Keratinocyte (primary cell): ENCODE results near the gene PCDHA11. TPM values are rescaled to one million over a fixed set of nuclear protein-coding genes. Genes with fewer than 3 reads are reported as not detected.

Source experiments
- DNase-seq: peaks from one replicate; pipeline ENCODE4 v3.0.0-alpha.2; 2011; ENCODE audit warnings: low read depth, missing footprints, low spot score
- FAIRE-seq: peaks from 2 replicates; lab custom pipeline; 2011; peaks lifted over from hg19 to GRCh38; lab: Jason Lieb, UNC
- H2AFZ ChIP-seq: 2 replicates; pipeline ENCODE4 v1.6.0; 2012; ENCODE audit warnings: low read length, control low read depth, inconsistent platforms; ENCODE audit not compliant: control insufficient read depth
- H3K27ac ChIP-seq: 2 replicates; pipeline ENCODE4 v1.5.1; 2011; ENCODE audit warnings: low read length; ENCODE audit not compliant: control insufficient read depth, insufficient read depth
- H3K27me3 ChIP-seq: 3 replicates; pipeline ENCODE4 v1.6.0; 2011; ENCODE audit warnings: low read length; ENCODE audit not compliant: control insufficient read depth, insufficient read depth; ENCODE audit errors: extremely low read depth
- H3K36me3 ChIP-seq, 2 experiments: 2 replicates in 1 of 2; 3 replicates in 1 of 2; pipeline ENCODE4 v1.5.1; 2011; ENCODE audit warnings: low read length in 2 of 2, mild to moderate bottlenecking in 1 of 2; ENCODE audit not compliant: control insufficient read depth in 2 of 2, insufficient read depth in 2 of 2; ENCODE audit errors: extremely low read depth in 1 of 2
- H3K4me1 ChIP-seq: 3 replicates; pipeline ENCODE4 v1.5.1; 2011; ENCODE audit warnings: low read length; ENCODE audit not compliant: control insufficient read depth, insufficient read depth; ENCODE audit errors: extremely low read depth
- H3K4me2 ChIP-seq: 3 replicates; pipeline ENCODE4 v1.6.0; 2011; ENCODE audit warnings: low read depth, low read length; ENCODE audit not compliant: control insufficient read depth, insufficient read depth; ENCODE audit errors: extremely low read depth
- H3K4me3 ChIP-seq, 3 experiments: fragments of 200-600 bp in 1 of 3; sonication (generic) in 1 of 3; 2 replicates in 2 of 3; 3 replicates in 1 of 3; pipeline ENCODE4 v1.5.1; 2011 to 2016; ENCODE audit warnings: low read length in 3 of 3, mild to moderate bottlenecking in 3 of 3, control low read depth in 2 of 3, inconsistent platforms in 1 of 3, low read depth in 1 of 3, mixed read lengths in 1 of 3, mixed run types in 1 of 3, moderate library complexity in 1 of 3; ENCODE audit not compliant: control insufficient read depth in 2 of 3, insufficient read depth in 2 of 3; ENCODE audit errors: extremely low read depth in 1 of 3
- H3K79me2 ChIP-seq: 2 replicates; pipeline ENCODE4 v1.6.0; 2012; ENCODE audit warnings: low read length; ENCODE audit not compliant: control insufficient read depth, insufficient read depth
- H3K9ac ChIP-seq: 3 replicates; pipeline ENCODE4 v1.6.0; 2011; ENCODE audit warnings: low read length; ENCODE audit not compliant: control insufficient read depth, insufficient read depth; ENCODE audit errors: extremely low read depth
- H3K9me1 ChIP-seq: 3 replicates; pipeline ENCODE4 v1.6.0; 2011; ENCODE audit warnings: low read length; ENCODE audit not compliant: control insufficient read depth, insufficient read depth; ENCODE audit errors: extremely low read depth
- H3K9me3 ChIP-seq: 2 replicates; pipeline ENCODE4 v1.5.1; 2012; ENCODE audit warnings: low read depth, low read length; ENCODE audit not compliant: control insufficient read depth
- H4K20me1 ChIP-seq: 3 replicates; pipeline ENCODE4 v1.6.0; 2011; ENCODE audit warnings: low read length; ENCODE audit not compliant: control insufficient read depth, insufficient read depth; ENCODE audit errors: extremely low read depth
- EZH2 ChIP-seq: IDR thresholded peaks from one replicate; pipeline ENCODE4 v1.6.1; 2012; ENCODE audit warnings: inconsistent platforms, mild to moderate bottlenecking, low read length, moderate library complexity
- dilution Hi-C: fragments of 300-500 bp; cut with MboI; formaldehyde crosslinking; loops from one replicate; pipeline ENCODE4 v1.7.0; 2020; ENCODE audit warnings: low sequenced_read_pairs; ENCODE audit not compliant: extremely low pct_ligation_motif_present
- polyA plus RNA-seq, 5 experiments: library from polyadenylated mRNA; depleted of rRNA in 3 of 5; stranded (reverse) in 3 of 5; stranded (forward) in 1 of 5; unstranded in 1 of 5; fragments of >200 nt; gene quantifications; 1 replicate in 1 of 5; 2 replicates in 3 of 5; 3 replicates in 1 of 5; pipeline versions ENCODE4 v1.2.1 to v1.2.3, GENCODE V29; 2011 to 2012; ENCODE audit warnings: missing spikeins in 2 of 5, low read depth in 1 of 5, low replicate concordance in 1 of 5
- TF ChIP-seq, protein P1 (sequence below), 3 experiments: IDR thresholded peaks in 1 of 3; conservative IDR thresholded peaks in 1 of 3; optimal IDR thresholded peaks in 1 of 3; 2 replicates in 2 of 3; 3 replicates in 1 of 3; pipeline versions ENCODE3 to v1.5.1; 2011; ENCODE audit warnings: low read length in 3 of 3, mild to moderate bottlenecking in 3 of 3, moderate library complexity in 2 of 3, control low read depth in 1 of 3, inconsistent platforms in 1 of 3; ENCODE audit not compliant: insufficient read depth in 2 of 3; ENCODE audit errors: extremely low read depth in 1 of 3

PCDHA11 gene
- polyA plus RNA-seq, 1 donor (not counting 4 experiments of a cell fraction or from before 2014, with no cell fraction given), result 0.28 TPM

DNA sequence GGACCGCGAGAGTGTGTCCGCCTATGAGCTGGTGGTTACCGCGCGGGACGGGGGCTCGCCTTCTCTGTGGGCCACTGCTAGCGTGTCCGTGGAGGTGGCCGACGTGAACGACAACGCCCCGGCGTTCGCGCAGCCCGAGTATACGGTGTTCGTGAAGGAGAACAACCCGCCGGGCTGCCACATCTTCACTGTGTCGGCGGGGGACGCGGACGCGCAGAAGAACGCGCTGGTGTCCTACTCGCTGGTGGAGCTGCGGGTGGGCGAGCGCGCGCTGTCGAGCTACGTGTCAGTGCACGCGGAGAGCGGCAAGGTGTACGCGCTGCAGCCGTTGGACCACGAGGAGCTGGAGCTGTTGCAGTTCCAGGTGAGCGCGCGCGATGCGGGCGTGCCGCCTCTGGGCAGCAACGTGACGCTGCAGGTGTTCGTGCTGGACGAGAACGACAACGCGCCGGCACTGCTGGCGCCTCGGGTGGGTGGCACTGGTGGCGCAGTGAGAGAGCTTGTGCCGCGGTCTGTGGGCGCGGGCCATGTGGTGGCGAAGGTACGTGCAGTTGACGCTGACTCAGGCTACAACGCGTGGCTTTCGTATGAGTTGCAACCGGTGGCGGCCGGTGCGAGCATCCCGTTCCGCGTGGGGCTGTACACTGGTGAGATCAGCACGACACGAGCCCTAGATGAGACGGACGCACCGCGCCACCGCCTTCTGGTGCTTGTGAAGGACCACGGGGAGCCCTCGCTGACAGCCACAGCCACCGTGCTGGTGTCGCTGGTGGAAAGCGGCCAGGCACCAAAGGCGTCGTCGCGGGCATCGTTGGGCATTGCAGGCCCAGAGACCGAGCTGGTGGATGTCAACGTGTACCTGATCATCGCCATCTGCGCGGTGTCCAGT lies 32.9 kb upstream of the PCDHA11 start:
- dilution Hi-C loops, result no loop called here
- Histone ChIP-seq H2AFZ (no peak overlapping the region), H4K20me1 (no peaks in the 10 kb centered on the region), H3K9me3 (peaks cover 12% of the 10 kb centered on the region), H3K79me2 (no peaks in the 10 kb centered on the region), H3K9me1 (no peaks in the 10 kb centered on the region), H3K27ac (no peak overlapping the region), H3K4me3 (no peak overlapping the region), H3K36me3 (no peaks in the 10 kb centered on the region), H3K27me3 (no peaks in the 10 kb centered on the region), H3K4me2 (no peak overlapping the region), H3K9ac (no peak overlapping the region), H3K4me1 (no peaks in the 10 kb centered on the region)
- no peak for TF ChIP-seq EZH2
- TF ChIP-seq, protein P1, sequence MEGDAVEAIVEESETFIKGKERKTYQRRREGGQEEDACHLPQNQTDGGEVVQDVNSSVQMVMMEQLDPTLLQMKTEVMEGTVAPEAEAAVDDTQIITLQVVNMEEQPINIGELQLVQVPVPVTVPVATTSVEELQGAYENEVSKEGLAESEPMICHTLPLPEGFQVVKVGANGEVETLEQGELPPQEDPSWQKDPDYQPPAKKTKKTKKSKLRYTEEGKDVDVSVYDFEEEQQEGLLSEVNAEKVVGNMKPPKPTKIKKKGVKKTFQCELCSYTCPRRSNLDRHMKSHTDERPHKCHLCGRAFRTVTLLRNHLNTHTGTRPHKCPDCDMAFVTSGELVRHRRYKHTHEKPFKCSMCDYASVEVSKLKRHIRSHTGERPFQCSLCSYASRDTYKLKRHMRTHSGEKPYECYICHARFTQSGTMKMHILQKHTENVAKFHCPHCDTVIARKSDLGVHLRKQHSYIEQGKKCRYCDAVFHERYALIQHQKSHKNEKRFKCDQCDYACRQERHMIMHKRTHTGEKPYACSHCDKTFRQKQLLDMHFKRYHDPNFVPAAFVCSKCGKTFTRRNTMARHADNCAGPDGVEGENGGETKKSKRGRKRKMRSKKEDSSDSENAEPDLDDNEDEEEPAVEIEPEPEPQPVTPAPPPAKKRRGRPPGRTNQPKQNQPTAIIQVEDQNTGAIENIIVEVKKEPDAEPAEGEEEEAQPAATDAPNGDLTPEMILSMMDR (optimal IDR thresholded peaks at IDR 0.05 in 1 of 3, IDR thresholded peaks at IDR 0.05 in 1 of 3, conservative IDR thresholded peaks at IDR 0.05 in 1 of 3; ENCODE audit: extremely low read depth in 1 of 3, insufficient read depth in 2 of 3, low read length in 3 of 3), result no peak
- no peak for FAIRE-seq
- DNase-seq, result no peak

DNA sequence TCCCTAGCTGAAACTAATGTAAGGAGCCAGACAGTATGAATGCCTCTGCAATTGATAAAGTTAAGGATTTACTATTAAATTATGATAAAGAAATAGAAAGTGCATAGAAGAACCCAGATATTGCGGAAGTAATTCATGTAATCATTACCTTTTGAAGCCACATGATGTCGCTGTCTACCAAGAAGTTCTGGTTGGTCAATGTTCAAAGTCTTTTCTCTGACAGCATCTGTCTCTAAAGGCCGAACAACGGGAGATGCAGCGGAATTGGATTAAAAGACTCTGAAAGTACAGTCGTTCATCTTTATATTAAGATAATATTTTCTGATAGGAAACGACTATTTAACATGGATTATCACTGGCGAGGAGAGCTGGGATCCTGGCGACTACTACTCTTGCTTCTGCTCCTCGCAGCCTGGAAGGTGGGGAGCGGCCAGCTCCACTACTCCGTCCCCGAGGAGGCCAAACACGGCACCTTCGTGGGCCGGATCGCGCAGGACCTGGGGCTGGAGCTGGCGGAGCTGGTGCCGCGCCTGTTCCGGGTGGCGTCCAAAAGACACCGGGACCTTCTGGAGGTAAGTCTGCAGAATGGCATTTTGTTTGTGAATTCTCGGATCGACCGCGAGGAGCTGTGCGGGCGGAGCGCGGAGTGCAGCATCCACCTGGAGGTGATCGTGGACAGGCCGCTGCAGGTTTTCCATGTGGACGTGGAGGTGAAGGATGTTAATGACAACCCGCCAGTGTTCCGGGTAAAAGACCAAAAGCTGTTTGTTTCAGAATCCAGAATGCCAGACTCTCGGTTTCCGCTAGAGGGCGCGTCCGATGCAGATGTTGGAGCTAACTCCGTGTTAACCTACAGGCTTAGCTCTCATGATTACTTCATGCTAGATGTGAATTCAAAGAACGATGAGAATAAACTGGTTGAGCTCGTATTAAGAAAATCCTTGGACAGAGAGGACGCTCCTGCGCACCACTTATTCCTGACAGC lies 27.5 kb upstream of the PCDHA11 start, which contains the start of gene PCDHA8:
Gene PCDHA8 (plus strand): TSS at position 210 of the 985 bp plus-strand sequence. CDS start 135 bp downstream, at position 345.
- Histone ChIP-seq H3K27me3 (no peaks in the 10 kb centered on the region), H3K4me3 (no peak within 1 kb of the TSS), H3K79me2 (no peaks in the 10 kb centered on the region), H3K27ac (no peak within 1 kb of the TSS), H3K4me1 (no peaks in the 10 kb centered on the region), H3K9ac (no peak within 1 kb of the TSS), H2AFZ (no peak within 1 kb of the TSS), H3K4me2 (no peak within 1 kb of the TSS), H3K36me3 (no peaks in the 10 kb centered on the region), H3K9me3 (peaks cover 8% of the 10 kb centered on the region), H4K20me1 (no peaks in the 10 kb centered on the region), H3K9me1 (no peaks in the 10 kb centered on the region)
- no peak for TF ChIP-seq EZH2
- TF ChIP-seq, protein P1 (optimal IDR thresholded peaks at IDR 0.05 in 1 of 3, IDR thresholded peaks at IDR 0.05 in 1 of 3, conservative IDR thresholded peaks at IDR 0.05 in 1 of 3; ENCODE audit: extremely low read depth in 1 of 3, insufficient read depth in 2 of 3, low read length in 3 of 3), result no peak
- dilution Hi-C loops, result no loop called here
- FAIRE-seq (no peak), DNase-seq (no peak)
